GM21786 (cell line): ENCODE measurements around the gene IFT22.
A peak's percentile ranks its signal among the peaks of the same experiment; 100 is the strongest.
"Not testable (repeated sequence)": the region's sequence is repeated elsewhere in the genome, so short reads cannot be mapped to it uniquely, and the experiment has no call there.

Experiments
- ATAC-seq: cut with Tn5 transposase; IDR thresholded peaks from one replicate; pipeline ENCODE4 v1.9.1; 2021; ENCODE audit not compliant: unreplicated experiment

IFT22 gene

DNA sequence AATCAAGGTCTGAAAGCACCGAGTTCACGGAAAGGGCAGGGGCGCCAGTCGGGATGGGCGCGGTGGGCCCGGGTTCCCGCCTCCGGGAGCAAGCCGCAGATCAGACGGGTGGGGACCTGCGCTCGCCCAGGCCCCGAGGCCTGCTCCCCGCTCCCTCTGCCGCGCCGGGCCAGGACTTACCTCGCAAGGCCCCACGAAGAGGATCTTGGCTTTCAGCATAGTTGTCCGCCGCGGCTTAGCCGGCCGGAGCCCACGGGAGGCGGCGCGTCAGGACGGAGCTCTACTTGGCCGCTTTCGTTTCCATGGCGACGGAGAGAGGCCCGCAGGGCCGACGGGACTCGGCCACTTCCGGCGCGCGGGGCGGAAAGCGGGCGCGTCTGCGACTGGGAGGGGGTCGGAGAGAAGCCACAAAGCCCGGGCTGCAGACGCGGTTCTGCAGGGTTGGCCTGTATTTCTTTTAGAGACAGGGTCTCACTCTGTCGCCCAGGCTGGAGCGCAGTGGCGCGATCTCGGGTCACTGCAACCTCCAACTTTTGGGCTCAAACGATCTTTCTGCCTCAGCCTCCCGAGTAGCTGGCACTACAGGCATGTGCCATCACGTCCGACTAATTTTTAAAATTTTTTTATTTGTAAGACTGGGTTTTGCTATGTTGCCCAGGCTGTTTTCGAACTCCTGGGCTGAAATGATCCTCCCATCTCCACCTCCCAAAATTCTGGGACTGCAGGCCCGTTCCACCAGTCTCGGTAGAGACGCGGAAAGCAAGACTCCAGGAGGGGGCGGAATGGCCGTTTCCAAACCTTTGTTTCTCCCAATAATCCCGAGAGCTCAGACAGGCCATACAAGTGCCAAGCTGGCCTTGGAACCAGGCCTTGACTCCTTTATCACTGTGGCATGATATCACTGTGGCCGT, at the start of gene IFT22:
Gene IFT22 (minus strand): TSS at position 322 of the 911 bp plus-strand sequence. CDS start 103 bp downstream, at position 219.
- peak; percentile 97 for ATAC-seq

DNA sequence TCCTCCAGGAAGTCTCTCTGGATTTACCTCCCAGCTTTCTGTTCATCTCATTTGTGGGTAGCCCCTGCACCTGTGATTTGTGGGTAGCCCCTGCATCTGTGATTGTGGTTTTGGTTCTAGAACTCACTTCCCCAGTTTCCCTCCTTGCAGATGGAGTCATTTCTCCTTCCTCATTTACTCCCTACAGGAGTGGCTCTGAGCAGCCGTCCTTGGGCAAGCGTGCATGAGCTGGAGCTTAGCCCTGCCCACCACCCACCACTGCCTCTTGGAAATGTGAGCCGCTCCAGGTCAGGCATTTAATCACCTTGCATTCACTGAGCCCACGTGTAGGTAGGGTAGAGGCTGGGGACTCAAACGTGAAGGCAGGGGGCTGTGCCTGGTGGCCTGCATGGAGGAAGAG, 49.2 kb upstream of the IFT22 start:
- ATAC-seq, result no peak

DNA sequence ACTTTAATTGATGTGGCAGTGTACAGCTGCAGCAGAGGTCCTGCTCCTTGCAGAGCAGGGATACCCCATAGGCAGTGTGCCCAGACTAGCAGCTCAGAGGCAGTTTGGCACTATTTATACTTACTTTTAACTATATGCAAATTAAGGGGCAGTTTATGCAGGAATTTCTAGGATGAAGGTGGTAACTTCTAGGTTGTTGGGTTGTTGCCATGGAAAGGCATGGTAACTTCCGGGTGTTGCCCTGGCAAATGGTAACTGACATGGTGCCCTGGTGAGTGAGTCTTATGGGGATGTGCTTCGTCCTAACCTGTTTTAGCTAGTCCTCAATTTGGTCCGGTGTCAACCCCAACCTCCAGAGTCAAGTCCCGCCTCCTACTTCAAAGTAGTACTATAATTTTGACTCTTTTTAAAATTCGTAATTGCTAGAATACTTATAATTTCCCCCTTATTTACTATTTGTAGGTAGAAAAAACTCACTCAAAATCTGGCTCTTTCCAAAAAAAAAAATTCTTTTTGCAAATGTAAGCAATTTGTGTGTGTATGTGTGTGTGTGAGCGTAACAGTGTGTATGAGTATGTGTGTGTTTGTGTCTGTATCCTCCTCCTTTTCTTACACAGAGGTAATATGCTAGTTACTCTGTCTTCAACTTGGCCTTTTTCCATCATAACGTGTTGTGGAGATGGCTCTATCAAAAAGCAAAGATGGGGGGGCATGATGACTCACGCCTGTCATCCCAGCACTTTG, 47.0 kb upstream of the IFT22 start:
- ATAC-seq, result no peak

DNA sequence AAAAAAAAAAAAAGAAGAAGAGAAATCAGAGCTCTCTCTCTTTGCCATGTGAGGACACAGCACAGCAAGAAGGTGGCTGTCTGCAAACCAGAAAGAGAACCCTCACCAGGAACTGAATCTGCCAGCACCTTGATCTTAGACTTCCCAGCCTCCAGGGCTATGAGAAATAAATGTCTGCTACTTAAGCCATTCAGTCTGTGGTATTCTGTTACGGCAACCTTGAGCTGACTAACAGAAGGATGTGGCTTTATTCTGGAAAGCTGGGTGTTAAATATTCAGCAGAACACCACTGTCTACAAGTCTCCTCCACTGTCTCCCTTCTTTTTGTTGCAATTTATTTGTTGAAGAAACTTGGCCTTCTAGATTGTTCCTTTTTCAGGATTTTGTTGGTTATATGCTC, 46.1 kb upstream of the IFT22 start:
- ATAC-seq, result no peak

DNA sequence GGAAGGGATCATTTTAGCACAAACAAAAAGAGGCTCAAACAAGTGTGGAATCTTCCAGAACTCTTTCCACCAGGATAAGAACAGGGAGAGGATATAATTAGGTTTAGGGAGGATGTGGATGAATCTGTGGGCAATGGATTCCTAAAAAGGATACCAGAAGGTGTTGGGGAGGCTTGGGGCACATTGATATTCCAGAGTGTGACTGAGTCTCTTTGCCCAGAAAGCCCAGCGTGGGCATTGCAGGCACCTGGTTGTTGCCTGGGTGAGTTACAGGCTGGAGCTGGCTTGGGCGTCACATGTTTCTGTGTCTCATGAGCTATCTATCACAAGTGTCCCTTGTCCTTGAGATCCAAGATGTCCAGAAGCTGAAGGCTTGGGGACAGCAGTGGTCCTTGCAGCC, 44.3 kb upstream of the IFT22 start:
- ATAC-seq, result no peak

DNA sequence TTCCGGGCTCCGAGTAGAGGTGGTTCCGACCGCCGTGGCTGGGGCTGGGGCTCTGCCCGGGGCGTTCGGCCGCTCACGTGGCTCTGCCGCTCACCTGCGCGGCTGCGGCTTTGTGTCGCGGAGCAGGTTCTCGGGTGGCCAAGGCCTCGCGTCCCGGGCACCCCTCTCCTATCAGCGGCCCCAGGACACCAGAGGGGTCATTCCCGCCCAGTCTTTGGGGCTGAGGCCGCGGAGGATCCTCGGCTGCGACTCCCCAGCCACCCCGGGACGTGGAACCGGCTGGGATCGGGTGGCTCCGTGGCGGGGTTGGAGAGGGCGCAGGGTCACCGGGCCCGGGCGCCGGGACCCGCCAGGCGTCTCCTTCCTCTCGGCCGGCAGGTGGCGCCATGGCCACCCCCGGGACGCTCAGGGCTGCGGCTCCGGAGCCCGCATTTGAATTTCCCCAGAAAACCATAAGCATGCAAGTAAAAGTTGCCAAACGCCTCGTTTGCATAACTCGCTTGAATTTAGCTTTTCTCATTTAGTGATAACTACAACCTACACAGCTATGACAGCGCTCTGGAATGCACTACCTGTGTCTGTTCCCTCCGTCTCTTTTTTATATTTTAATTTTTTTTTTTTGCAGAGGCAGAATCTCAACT, 42.2 kb upstream of the IFT22 start:
- ATAC-seq, result peak; percentile 61

DNA sequence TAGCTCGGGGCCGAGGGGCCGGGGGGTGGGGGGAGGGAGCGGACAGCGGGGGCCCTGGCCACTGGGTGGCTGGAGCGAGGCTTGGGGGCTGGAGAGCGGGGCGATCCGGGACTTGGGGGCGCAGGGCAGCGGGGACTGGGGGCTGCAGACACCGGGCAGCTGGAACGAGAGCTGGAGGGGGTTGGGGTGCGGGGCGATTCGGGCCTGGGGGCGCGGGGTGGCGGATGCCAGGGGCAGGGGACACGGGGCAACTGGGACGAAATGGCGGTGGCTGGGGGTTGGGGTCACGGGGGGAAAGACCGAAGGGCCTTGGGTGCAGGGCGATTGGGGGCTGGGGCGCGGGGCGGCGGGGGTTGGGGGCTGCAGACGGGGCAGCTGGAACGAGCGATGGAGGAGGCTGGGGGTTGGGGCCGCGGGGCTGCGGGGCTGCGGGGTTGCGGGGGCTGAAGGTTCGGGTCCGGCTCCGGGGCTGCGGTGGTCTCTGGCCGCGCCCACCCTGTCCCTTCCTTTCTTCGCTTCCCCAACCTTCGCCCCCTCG, 41.7 kb upstream of the IFT22 start:
- no peak for ATAC-seq

- no peak for ATAC-seq
Measured at GRCh38 chr7:101362334-101363195, 41.0 kb upstream of the IFT22 start, which contains the start of gene COL26A1. Gene COL26A1 (plus strand): TSS chr7:101362875. CDS start chr7:101363033, 158 bp downstream.

GRCh38 chr7:101357433-101357832, 35.8 kb upstream of the IFT22 start:
- no peak for ATAC-seq

DNA sequence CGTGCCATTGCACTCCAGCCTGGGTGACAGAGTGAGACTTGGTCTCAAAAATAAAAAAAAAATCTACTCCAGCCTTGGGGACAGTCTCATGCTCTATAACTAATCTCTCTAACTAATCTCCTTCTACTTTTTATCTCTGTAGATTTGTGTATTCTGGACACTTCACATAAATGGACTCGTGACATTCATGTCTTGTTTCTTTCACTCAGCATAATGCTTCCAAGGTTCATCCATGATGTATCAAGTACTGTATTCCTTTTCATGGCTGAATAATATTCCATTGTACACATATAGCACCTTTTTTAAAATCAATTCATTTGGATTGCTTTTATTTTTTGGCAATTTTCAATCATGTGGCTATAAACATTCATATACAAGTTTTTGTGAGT, 31.3 kb upstream of the IFT22 start:
- ATAC-seq, result no peak

- not testable (repeated sequence) for ATAC-seq
Measured at GRCh38 chr7:101349300-101349699, 27.7 kb upstream of the IFT22 start.

DNA sequence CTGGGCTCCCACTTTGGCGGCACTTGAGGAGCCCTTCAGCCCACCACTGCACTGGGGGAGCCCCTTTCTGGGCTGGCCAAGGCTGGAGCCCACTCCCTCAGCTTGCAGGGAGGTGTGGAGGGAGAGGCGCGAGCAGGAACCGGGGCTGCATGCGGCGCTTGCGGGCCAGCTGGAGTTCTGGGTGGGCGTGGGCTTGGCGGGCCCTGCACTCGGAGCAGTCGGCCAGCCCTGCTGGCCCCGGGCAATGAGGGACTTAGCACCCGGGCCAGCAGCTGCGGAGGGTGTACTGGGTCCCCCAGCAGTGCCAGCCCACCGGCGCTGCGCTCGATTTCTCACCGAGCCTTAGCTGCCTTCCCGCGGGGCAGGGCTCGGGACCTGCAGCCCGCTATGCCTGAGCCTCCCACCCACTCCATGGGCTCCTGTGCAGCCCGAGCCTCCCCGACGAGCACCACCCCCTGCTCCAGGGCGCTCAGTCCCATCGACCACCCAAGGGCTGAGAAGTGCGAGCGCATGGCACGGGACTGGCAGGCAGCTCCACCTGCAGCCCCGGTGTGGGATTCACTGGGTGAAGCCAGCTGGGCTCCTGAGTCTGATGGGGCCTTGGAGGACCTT, 26.9 kb upstream of the IFT22 start:
- ATAC-seq, result not testable (repeated sequence)

DNA sequence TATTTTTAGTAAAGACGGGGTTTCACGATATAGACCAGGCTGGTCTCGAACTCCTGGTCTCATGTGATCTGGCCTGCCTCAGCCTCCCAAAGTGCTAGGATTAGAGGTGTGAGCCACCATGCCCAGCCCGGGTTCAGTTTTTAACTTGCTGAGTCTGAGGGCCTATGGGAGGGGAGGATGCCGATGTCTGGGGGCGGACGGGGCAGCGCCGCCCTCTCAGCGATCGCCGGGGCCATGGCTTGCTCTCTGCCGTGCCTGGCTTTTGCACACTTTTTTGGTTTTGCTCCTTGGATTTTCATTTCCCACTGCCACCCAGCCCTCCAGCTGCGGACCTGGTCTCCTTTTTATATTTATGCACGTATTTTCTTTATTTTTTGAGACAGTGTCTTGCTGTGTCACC, 25.9 kb upstream of the IFT22 start:
- no peak for ATAC-seq

DNA sequence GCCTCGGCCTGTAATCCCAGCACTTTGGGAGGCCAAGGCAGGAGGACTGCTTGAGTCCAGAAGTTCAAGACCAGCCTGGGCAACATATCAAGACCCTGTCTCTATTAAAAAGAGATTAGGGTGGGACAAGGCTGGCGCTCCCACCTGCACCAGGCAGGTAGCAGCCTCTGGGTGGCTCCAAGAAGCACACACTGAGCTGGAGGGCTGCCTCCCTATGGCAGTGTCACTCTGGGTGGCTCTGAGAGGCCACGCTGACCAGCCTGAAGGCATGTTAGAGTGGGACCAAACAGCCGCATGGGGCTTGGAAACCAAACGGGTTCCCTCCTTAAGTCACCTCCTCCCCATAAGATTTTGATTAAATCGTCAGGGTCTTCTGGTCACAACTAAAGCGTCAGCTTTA, 21.3 kb upstream of the IFT22 start:
- no peak for ATAC-seq

DNA sequence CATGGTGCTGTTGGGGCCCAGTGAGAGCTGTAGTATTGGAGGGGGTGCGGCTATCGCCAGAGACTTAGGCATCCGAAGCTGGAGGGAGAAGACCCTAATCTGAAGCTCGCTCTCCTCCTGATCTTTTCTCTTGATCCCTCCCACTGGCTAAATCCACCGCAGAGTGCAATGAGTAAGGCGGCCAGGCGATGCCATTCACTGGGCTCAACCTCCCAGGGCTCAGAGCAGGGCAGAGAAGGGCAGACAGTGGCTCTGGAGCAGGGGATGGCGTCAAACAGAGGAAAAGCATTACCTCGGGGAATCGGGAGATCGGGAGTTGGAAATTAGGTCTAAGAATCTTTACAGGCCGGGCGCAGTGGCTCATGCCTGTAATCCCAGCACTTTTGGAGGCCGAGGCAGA, 18.8 kb upstream of the IFT22 start:
- no peak for ATAC-seq

DNA sequence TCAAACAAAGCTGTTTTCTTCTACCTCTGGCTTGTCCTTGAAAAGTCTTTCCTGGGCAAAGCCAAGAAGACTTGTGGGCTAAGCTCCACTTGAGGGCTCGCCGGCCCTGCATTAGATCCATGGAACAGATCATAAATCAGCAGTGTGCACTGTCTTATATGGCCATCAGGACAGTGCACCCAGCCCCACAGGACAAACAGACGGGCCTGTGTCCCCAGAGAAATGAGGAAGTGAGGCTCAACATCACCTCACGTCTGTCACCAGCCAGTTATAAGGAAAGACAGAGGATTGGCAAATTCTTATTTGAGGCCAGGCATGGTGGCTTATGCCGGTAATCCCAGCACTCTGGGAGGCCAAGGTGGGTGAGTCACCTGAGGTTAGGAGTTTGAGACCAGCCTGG, 12.3 kb upstream of the IFT22 start:
- no peak for ATAC-seq

DNA sequence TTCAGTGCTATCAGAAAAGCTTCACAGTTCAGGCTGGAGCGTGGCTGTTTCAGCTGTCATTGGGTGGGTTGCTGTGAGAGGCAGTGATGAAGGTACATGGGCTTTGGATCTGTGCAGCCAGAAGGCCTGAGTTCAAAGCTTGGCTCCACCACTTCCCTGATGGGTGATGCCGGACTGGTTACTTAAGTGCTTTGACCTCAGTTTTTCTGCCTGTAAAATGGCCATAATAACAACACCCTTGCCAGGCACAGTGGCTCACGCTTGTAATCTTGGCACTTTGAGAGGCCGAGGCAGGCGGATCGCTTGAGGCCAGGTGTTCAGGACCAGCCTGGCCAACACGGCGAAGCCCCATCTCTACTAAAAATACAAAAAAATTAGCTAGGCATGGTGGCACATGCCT, 10.4 kb upstream of the IFT22 start:
- ATAC-seq, result no peak

- no peak for ATAC-seq
Measured at GRCh38 chr7:101330011-101330484, 8.4 kb upstream of the IFT22 start.

GRCh38 chr7:101328159-101328558, 6.5 kb upstream of the IFT22 start:
- no peak for ATAC-seq

GRCh38 chr7:101319401-101319800, 2.2 kb downstream of the IFT22 start:
- ATAC-seq, result no peak
